Smooth muscle cell (in vitro differentiated cells): ENCODE results near the gene CBFA2T3. TPM values are rescaled to one million over a fixed set of nuclear protein-coding genes. Genes with fewer than 3 reads are reported as not detected.

Experiments
- DNase-seq: peaks from one replicate; lab custom pipeline; 2025; ENCODE audit not compliant: unreplicated experiment; lab: John Stamatoyannopoulos, UW
- H2AFZ ChIP-seq: fragments of 200-600 bp; sonication (generic); 2 replicates; pipeline ENCODE4 v1.6.0; 2016; ENCODE audit warnings: antibody characterized with exemption, low read depth, mild to moderate bottlenecking
- H3F3A ChIP-seq: fragments of 200-600 bp; sonication (generic); 2 replicates; pipeline ENCODE4 v1.6.0; 2017; ENCODE audit warnings: antibody characterized with exemption, low read depth
- H3K27ac ChIP-seq: fragments of 200-600 bp; sonication (generic); 2 replicates; pipeline ENCODE4 v1.5.1; 2016; ENCODE audit warnings: low read depth, mild to moderate bottlenecking
- H3K27me3 ChIP-seq: fragments of 200-600 bp; sonication (generic); 2 replicates; pipeline ENCODE4 v1.6.1; 2016; ENCODE audit warnings: low read depth, mild to moderate bottlenecking
- H3K36me3 ChIP-seq: fragments of 200-600 bp; sonication (generic); 2 replicates; pipeline ENCODE4 v1.5.1; 2016; ENCODE audit warnings: low read depth
- H3K4me1 ChIP-seq: fragments of 200-600 bp; sonication (generic); 2 replicates; pipeline ENCODE4 v1.5.1; 2016; ENCODE audit warnings: low read depth
- H3K4me2 ChIP-seq: fragments of 200-600 bp; sonication (generic); 2 replicates; pipeline ENCODE4 v1.6.0; 2016; ENCODE audit warnings: mild to moderate bottlenecking
- H3K4me3 ChIP-seq: fragments of 200-600 bp; sonication (generic); 2 replicates; pipeline ENCODE4 v1.5.1; 2016; ENCODE audit warnings: mild to moderate bottlenecking
- H3K79me2 ChIP-seq: fragments of 200-600 bp; sonication (generic); 2 replicates; pipeline ENCODE4 v1.6.0; 2016; ENCODE audit warnings: low read depth, mild to moderate bottlenecking
- H3K9ac ChIP-seq: fragments of 200-600 bp; sonication (generic); 2 replicates; pipeline ENCODE4 v1.6.0; 2016; ENCODE audit warnings: low read depth
- H3K9me3 ChIP-seq: fragments of 200-600 bp; sonication (generic); replicated peaks from 2 replicates; pipeline ENCODE4 v1.5.1; 2016; ENCODE audit warnings: low read depth
- H4K20me1 ChIP-seq: fragments of 200-600 bp; sonication (generic); 2 replicates; pipeline ENCODE4 v1.6.0; 2016; ENCODE audit warnings: low read depth
- WGBS: methylation state at CpG from one replicate; pipeline ENCODE4 v1.1.7; 2016; ENCODE audit warnings: low lambda C conversion rate; 5-methylcytosine and 5-hydroxymethylcytosine counted together
- polyA plus RNA-seq: library from polyadenylated mRNA; unstranded; fragments of >200 nt; fragmentation: Nextera tagmentation; extraction: Ambion mirVana; gene quantifications from 2 replicates; pipeline ENCODE4 v1.2.1, GENCODE V29; 2016
- total RNA-seq: library from RNA; depleted of rRNA; stranded (reverse); fragments of >200 nt; gene quantifications from 2 replicates; pipeline ENCODE4 v1.2.3, GENCODE V29; 2014
- TF ChIP-seq, protein P1 (sequence below): fragments of 200-600 bp; sonication (generic); IDR thresholded peaks from 2 replicates; pipeline ENCODE4 v1.5.1; 2017; ENCODE audit warnings: borderline replicate concordance, mild to moderate bottlenecking, antibody characterized with exemption; ENCODE audit not compliant: insufficient read depth, poor library complexity, severe bottlenecking

The CBFA2T3 gene
- total and polyA plus RNA-seq, 2 experiments from 2014 or later = 0.25 TPM; not detected in 1

DNA sequence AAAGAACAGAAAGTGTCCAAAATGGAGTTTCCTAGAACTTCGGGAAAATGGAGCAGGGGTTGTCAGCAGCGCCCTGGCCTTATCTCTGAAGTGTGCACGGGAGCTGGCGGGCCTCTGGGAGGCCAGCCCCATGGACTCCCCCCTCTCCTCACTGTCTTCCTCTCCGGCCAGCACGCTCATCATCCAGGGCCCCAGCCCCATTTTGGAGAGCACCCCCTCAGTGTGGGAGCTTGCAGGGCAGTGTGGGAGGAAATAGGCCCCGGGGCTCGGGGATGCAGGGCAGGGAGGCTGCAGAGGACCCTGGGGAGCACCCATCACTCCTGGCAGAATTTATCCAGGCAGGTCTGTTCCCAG lies 105.7 kb downstream of the CBFA2T3 start:
- no peak overlapping the region for H2AFZ ChIP-seq
- H3K4me3 ChIP-seq = no peak overlapping the region
- TF ChIP-seq, protein P1, sequence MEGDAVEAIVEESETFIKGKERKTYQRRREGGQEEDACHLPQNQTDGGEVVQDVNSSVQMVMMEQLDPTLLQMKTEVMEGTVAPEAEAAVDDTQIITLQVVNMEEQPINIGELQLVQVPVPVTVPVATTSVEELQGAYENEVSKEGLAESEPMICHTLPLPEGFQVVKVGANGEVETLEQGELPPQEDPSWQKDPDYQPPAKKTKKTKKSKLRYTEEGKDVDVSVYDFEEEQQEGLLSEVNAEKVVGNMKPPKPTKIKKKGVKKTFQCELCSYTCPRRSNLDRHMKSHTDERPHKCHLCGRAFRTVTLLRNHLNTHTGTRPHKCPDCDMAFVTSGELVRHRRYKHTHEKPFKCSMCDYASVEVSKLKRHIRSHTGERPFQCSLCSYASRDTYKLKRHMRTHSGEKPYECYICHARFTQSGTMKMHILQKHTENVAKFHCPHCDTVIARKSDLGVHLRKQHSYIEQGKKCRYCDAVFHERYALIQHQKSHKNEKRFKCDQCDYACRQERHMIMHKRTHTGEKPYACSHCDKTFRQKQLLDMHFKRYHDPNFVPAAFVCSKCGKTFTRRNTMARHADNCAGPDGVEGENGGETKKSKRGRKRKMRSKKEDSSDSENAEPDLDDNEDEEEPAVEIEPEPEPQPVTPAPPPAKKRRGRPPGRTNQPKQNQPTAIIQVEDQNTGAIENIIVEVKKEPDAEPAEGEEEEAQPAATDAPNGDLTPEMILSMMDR = no peak
- H3K27me3 ChIP-seq = no peaks in the 10 kb centered on the region
- no peak overlapping the region for H3K9ac ChIP-seq
- H3F3A ChIP-seq = no peaks in the 10 kb centered on the region
- DNase-seq = no peak
- no peaks in the 10 kb centered on the region for H4K20me1 ChIP-seq
- H3K36me3 ChIP-seq = no peaks in the 10 kb centered on the region
- WGBS = 79% methylated on average over 8 of the region's 8 CpGs
- no peak overlapping the region for H3K27ac ChIP-seq
- no peaks in the 10 kb centered on the region for H3K79me2 ChIP-seq
- no peaks in the 10 kb centered on the region for H3K9me3 ChIP-seq
- H3K4me2 ChIP-seq = no peak overlapping the region
- H3K4me1 ChIP-seq = no peaks in the 10 kb centered on the region

DNA sequence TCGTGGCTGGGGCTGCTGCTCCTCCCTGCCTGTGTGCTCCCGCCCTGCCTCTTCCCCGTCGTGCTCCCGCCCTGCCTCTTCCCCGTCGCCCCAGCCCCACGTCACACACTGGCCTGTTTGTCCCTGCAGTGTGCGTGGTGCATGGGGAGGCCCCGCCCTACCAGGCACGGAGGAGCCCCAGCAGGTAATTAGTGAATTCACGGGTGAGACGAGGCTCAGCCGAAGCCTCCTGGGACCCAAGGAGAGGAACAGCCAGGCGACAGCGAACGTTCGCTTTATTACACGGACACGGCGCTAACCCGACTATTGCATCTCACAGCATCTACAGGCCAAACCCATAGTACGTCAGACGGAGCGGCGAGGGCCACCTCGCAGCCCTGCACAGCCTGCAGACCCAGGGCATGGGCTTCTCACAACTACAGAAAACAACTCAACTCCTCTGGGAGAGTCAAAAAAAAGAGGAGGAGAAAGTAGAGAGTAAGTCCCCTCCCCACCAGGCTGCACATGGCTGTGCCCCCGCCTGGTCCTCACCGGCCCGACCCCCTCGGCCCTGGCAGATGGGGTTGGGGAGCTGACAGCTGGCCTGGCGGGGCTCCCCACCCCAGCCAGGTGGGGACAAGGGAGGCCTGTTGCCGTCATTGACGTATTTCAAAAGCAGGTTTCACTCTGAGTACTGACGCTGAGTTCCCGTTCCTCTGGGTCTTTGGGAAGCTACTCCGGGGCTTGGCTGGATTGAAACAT lies 106.2 kb downstream of the CBFA2T3 start:
- 87% methylated on average over 31 of the region's 37 CpGs for WGBS
- Histone ChIP-seq H2AFZ (no peak overlapping the region), H3K4me2 (no peak overlapping the region)

DNA sequence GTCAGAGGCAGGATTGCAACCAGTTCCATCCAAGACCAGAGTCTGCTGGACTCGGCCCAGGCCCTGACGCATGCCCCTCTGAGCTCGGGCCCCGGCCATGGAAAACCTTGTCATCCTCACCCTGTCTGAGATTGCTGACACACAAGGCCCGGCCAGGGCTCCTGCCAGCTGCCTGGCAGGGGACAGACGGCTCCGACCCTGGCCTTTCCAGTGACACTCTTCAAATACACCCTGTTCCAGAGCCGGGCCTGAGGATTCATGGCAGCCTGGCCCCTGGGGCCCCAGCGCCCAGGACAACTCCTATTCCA lies 107.4 kb downstream of the CBFA2T3 start:
- Histone ChIP-seq H3K9ac (no peak overlapping the region), H2AFZ (no peak overlapping the region), H3K27me3 (no peaks in the 10 kb centered on the region), H3K79me2 (no peaks in the 10 kb centered on the region), H3K4me1 (no peaks in the 10 kb centered on the region), H3K4me2 (no peak overlapping the region), H3F3A (no peaks in the 10 kb centered on the region), H3K27ac (no peak overlapping the region), H4K20me1 (no peaks in the 10 kb centered on the region), H3K4me3 (no peak overlapping the region), H3K9me3 (no peaks in the 10 kb centered on the region), H3K36me3 (no peaks in the 10 kb centered on the region)
- no peak for DNase-seq
- WGBS = 95% methylated on average over 7 of the region's 9 CpGs
- TF ChIP-seq, protein P1 = no peak

More for the DNA sequence above, 106.2 kb downstream of the CBFA2T3 start:
- Histone ChIP-seq H3F3A (no peaks in the 10 kb centered on the region), H3K4me3 (no peak overlapping the region), H4K20me1 (no peaks in the 10 kb centered on the region), H3K4me1 (no peaks in the 10 kb centered on the region), H3K36me3 (no peaks in the 10 kb centered on the region), H3K79me2 (no peaks in the 10 kb centered on the region), H3K27me3 (no peaks in the 10 kb centered on the region), H3K9ac (no peak overlapping the region), H3K9me3 (no peaks in the 10 kb centered on the region), H3K27ac (no peak overlapping the region)
- DNase-seq = no peak
- TF ChIP-seq, protein P1 = no peak

DNA sequence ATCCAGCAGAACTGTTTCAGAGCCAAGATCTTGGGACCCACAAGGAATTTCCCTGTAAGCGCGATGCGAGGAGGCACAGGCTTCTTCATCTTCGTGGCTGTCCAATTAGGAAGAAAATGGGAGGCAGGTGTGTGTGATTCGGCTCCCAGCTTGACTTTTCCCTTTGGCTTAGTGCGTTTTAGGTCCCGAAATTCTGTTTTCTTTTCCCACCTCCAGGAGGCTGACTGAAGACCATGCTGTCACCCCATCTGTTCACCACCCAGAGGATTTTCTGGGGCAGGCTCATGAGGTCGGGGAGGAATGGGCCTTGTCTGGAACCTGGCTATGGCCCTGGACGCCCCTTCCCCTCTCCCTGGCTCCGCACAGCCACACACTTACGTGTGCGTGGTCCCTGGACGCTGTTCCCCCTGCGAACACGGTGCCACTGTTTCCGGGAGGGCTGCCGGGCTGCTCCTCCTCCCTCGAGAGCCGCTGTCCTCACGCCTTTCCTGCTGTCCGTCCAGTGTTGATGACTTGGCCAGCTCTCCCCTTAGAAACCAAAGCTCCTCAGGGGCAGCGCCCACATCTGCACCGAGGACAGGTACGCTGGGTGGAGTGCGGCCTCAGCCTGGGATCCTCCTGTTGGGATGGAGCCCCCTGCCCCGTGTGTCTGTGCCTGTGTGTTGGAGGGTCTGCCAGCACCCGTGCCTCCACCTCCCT lies 107.9 kb downstream of the CBFA2T3 start:
- Histone ChIP-seq H3K79me2 (no peaks in the 10 kb centered on the region), H3K27ac (no peak overlapping the region), H3K9me3 (no peaks in the 10 kb centered on the region), H3K27me3 (no peaks in the 10 kb centered on the region), H2AFZ (no peak overlapping the region), H4K20me1 (no peaks in the 10 kb centered on the region), H3K4me1 (no peaks in the 10 kb centered on the region), H3K4me2 (no peak overlapping the region), H3K36me3 (no peaks in the 10 kb centered on the region), H3F3A (no peaks in the 10 kb centered on the region), H3K4me3 (no peak overlapping the region), H3K9ac (no peak overlapping the region)
- TF ChIP-seq, protein P1 = no peak
- 93% methylated on average over 27 of the region's 27 CpGs for WGBS
- DNase-seq = no peak
